ENCODE measurements around the gene FAM3A.
A peak's percentile ranks its signal among the peaks of the same experiment; 100 is the strongest.
"Not testable (repeated sequence)": the region's sequence is repeated elsewhere in the genome, so short reads cannot be mapped to it uniquely, and the experiment has no call there.

The FAM3A gene

DNA sequence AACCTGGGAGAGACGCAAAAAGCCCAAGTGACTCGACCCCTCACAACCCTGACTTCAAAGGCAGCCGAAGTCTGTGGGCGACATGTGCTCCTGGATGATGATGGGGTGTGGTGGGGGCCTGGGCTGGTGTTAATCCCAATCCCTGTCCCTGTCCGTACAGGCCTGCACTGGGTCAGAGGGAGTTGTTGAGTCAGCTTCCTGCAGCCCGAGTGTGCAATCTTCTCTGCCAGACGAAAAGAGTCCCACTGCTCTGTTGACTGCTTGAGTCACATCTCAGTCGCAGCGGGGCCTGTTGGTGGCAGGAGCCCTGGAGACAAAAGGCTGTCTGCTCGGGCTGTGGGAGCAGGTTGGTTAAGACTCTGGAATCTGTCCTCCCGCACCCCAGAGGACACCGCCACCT lies 10.3 kb downstream of the FAM3A start:
- no peak for DNase-seq (ENCODE audit: low read depth in 2 of 2, low spot score in 1 of 2)

DNA sequence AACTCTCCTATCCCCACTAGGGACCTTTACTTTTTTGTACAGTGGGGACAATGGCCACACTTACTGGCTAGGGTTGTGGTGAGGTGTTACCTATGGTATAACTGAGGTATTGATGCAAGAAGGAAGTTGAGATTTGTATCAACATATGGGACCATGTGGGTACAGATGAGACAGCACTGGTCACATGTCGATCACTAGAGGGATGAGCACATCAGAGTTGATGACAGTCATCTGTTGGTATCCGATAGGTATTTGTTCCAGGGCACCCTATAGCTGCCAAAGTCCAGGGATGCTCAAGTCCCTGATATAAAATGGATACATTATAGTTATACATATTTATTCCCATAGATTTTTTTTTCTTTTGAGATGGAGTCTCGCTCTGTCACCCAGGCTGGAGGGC lies 13.0 kb downstream of the FAM3A start:
- DNase-seq (ENCODE audit: low read depth in 2 of 2, low spot score in 1 of 2): no peak

GRCh38 chrX:154502098-154502497 lies 13.9 kb downstream of the FAM3A start:
- DNase-seq (ENCODE audit: low read depth in 2 of 2, low spot score in 1 of 2): no peak

DNA sequence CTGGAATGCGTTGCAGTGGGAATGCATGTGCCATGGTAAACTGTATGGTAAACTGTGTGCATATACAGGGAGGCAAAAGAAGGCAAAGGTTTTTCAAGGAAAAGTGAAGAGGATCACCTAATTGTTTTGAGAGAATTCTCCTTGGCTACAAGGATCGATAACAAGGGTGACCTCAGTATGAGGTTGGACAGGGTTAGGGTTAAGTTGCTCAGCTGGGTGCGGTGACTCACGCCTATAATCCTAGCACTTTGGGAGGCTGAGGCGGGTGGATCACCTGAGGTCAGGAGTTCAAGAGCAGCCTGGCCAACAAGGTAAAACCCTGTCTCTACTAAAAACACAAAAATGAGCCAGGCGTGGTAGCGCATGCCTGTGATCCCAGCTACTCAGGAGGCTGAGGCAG lies 14.6 kb downstream of the FAM3A start:
- not testable (repeated sequence) for DNase-seq (ENCODE audit: low read depth in 2 of 2, low spot score in 1 of 2)

DNA sequence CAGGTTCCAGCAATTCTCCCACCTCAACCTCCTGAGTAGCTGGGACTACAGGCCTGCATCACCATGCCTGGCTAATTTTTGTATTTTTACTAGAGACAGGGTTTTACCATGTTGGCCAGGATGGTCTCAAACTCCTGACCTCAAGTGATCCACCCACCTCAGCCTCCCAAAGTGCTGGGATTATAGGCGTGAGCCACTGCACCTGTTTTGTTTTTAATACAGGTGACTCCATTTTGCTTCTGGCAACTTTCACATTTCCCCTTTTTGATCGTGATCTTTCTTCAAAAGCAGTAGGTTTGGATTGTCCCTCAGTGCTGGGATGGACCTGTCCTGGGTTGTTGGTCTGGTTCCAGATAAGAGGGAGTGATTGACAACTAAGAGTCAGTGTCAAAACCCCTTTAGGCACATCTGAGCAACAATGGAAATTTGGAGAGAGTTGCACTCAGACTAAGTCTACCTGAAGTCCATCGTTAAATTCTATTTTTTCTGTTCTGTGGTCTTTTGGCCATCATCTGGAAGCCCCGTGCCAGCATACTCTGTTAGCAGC lies 19.4 kb downstream of the FAM3A start:
- not testable (repeated sequence) for DNase-seq (ENCODE audit: low read depth in 2 of 2, low spot score in 1 of 2)

GRCh38 chrX:154495472-154495922 lies 20.5 kb downstream of the FAM3A start:
- DNase-seq (ENCODE audit: low read depth in 2 of 2, low spot score in 1 of 2): no peak

DNA sequence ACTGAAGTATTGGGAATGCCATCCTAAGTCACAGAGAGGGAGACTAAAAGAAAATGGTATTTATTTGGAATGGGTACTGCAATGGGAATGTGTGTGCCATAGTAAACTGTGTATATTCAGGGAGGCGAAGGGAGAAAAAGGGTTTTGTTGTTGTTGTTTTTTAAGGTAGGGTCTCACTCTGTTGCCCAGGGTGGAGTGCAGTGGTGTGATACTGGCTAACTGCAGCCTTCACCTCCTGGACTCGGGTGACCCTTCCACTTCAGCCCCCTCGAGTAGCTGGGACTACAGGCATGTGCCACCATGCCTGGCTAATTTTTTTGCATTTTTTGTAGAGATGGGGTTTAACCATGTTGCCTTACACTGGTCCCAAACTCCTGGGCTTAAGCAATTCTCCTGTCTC lies 21.3 kb downstream of the FAM3A start:
- no peak for DNase-seq (ENCODE audit: low read depth in 2 of 2, low spot score in 1 of 2)

GRCh38 chrX:154490414-154491083 lies 25.5 kb downstream of the FAM3A start, which contains the start of gene SLC10A3:
SLC10A3 (minus strand) TSS chrX:154490629; CDS start chrX:154488940, 1,689 bp downstream.
- DNase-seq (ENCODE audit: low read depth in 2 of 2, low spot score in 1 of 2): peak; percentile 46 to 75

- no peak for DNase-seq (ENCODE audit: low read depth in 2 of 2, low spot score in 1 of 2)
Observed at GRCh38 chrX:154490021-154490413, 26.0 kb downstream of the FAM3A start.

- DNase-seq (ENCODE audit: low read depth in 2 of 2, low spot score in 1 of 2): no peak
Observed at GRCh38 chrX:154489182-154489581, 26.9 kb downstream of the FAM3A start.

DNA sequence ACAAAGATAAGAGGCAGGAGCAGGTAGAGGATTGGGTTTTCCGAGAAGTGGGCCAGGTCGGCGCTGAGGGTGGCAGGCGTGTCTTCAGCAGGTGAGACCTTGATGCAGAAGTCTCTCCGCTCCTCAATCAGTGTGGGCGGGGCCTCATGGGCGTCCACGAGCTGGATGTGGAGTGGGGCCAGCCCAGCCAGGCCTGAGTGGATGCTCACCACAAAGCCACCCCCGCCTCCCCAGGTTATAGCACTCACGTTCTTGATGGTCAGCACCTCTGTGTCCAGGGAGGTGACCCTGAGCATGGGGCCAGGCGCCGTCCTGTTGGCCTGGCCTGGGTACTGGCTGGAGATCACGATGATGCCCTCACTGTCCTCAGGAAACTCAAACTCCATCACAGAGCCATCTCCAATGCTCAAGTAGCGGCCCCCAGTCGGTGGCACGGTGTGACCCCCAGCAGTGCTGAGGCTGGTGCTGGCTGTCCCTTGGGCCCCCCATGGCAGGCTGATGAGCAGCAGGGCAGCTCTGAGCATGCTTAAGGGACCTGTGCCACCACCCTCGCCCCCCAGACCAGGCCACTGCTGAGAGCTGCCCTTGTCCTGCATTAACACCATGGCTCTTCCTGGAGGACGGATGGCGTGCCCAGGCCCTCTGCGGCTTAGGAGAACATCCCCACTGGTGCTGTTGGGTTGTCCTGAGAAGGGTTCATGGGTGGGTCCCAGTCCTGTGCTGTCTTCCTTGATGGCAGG lies 27.5 kb downstream of the FAM3A start:
- no peak for DNase-seq (ENCODE audit: low read depth in 2 of 2, low spot score in 1 of 2)

GRCh38 chrX:154487518-154488290 lies 28.3 kb downstream of the FAM3A start:
- no peak for DNase-seq (ENCODE audit: low read depth in 2 of 2, low spot score in 1 of 2)

DNA sequence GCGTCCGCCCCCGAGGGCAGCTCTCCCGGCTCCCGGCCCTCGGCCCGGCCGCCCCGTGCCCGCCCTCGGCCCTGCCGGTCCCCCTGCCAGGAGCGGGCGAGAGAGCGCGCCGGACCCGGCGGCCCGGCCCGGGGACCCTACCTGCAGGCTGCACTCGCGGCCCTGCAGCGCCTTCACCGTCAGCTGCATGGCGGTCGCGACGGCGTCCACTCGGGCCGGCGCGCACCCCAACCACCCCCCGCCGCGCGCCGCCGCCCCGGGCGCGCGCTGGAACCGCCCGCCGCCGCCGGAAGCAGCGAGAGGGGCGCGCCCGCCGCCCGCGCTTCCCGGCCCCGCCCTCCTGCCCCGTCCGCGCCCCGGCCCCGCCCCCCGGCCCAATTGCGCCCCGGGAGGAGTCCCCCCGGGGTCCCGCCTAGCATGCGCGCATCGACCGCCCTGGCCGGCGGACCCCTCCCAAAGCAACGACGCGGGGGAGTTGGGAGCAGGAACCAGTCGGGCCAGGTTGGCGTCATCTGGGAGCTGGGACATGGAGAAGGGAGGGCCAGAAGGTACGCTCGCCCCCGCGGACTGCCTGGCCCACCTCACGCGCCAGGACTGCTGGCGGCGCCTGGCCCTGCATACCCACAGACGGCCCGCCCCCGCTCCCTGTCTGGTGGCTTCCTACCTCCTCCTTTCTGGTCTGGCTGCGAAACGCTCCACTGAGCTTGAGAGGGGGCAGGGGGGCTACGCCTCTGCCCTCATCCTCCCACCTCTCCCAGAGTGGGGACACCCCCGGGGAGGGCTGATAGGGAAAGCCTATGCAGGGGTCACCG lies 29.4 kb downstream of the FAM3A start, which contains the start of gene UBL4A:
TSS of gene UBL4A (minus strand) at position 220 of the 812 bp plus-strand sequence. CDS start at position 189, 31 bp downstream.
- DNase-seq (ENCODE audit: low read depth in 2 of 2, low spot score in 1 of 2): no peak

DNA sequence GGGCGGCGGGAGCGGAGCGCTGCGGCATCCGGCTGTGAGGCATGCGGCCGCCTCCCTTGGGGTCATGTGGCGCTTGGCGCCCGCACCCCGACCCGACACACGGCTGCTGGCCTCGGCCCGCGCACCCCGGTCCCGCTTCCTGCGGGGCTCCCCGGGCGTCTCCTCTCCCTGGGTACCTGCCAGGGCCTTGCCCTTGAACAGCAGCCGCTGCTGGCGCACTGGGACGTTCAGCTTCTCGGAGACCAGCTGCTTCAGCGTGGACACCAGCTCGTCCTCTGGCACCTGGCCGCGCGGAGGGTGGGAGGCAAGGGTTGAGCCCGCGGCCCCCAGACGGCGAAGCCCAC lies 30.0 kb downstream of the FAM3A start:
- no peak for DNase-seq (ENCODE audit: low read depth in 2 of 2, low spot score in 1 of 2)

DNA sequence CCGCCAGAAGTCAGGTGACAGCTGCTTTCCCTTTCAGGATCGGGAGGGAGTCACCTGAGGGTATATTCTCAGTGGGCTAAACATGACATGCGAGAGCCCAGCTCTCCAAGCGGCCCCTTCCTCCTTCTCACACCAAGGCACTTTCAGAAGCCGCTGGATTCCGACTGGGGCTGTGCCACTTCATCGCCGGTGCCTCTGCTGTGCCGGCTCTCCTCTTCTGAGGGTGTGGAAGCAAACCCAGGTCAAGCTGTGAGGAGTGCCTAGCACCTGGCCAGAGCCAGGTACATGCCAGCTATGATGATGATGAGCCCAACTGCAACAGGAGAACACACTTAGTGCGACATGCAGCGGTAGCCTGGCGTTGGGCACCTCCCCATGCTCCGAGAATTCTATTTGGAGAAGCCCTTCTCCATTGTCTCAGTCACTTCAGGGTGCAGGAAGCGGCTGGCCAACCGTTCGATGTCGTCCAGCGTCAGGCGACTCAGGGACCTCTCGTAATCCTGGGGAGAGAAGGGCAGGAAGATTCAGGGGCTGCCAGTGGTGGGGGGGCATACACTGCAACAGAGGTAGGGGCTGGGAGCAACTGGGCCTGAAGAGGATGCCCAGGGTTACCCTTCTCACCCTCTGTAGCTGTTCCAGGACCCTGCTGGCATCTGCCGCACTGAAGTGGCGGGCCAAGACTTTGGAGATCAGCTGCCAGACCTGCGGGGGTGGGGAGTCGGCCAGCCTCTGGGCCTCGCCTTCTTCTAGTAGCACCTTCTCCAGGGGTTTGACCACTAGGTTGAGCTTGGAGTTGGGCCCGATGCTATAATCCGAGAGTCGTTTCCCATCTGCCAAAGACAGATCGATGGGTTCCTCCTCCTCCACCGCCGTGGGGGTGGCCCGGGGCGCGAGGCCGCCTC lies 30.6 kb downstream of the FAM3A start:
- no peak for DNase-seq (ENCODE audit: low read depth in 2 of 2, low spot score in 1 of 2)

GRCh38 chrX:154484255-154485149 lies 31.5 kb downstream of the FAM3A start:
- DNase-seq (ENCODE audit: low read depth in 2 of 2, low spot score in 1 of 2): no peak

DNA sequence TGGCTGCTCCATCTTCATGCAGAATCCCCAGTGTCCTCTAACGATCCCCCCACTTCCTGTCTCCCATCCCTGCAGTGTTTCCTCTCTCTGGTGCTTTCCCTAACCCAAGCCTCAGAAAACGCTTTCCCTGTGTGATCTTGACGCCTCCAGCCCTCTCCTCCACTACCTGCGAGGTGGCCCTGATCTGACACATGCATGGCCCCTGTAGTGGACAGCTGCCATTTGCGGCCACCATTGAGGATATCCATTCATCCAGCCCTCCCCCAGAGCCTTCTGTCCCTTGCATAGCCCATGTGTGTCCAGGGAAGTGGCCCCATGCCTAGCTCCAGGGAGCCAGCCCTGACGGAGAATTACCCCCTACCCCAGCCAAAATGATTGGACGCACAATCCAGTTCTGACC lies 32.7 kb downstream of the FAM3A start:
- DNase-seq (ENCODE audit: low read depth in 2 of 2, low spot score in 1 of 2): no peak

DNA sequence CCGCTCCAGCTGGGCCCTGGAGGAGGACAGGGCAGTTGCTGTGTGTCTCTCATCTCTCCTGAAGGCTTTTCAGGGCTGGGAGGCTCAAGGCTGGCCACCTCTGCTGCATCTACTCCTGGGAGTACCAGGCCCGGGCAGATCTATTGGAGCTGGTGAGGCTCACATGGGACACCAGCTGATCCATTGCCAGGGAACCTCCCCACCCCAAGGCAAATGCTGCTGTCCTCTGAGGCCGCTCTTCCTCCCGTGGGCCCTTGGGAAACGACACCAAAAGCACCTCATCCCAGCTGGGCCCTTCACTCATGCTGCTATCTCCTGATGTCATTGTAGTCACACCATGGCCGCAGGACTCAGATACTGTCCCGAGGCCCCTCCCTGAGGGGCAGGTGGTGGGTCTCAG lies 33.2 kb downstream of the FAM3A start:
- DNase-seq (ENCODE audit: low read depth in 2 of 2, low spot score in 1 of 2): no peak
